ENCODE measurements around the gene MGMT.

Gene MGMT

GRCh38 chr10:129546106-129546505 lies 79.1 kb downstream of the MGMT start:
- DNase-seq: no peak

DNA sequence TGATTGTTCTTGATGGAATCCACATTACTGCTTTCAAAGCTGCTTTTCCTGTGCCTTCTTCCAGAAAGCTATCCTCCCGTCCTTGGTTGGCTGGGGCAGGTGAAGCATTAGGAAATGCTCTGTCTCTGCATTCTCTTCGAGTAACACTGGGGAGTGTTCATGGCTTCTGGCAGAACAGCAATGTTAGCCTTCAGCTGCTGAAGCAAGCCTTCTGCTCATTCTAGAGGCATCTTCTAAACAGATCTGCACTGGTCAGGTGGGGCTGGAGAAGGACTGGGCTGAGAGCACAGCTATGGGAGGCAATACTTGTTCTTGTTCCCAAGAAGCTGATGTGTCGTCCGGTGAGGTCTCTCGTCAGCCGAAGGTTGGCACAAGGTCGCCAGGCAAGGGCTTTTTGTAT lies 80.6 kb downstream of the MGMT start:
- DNase-seq: no peak

DNA sequence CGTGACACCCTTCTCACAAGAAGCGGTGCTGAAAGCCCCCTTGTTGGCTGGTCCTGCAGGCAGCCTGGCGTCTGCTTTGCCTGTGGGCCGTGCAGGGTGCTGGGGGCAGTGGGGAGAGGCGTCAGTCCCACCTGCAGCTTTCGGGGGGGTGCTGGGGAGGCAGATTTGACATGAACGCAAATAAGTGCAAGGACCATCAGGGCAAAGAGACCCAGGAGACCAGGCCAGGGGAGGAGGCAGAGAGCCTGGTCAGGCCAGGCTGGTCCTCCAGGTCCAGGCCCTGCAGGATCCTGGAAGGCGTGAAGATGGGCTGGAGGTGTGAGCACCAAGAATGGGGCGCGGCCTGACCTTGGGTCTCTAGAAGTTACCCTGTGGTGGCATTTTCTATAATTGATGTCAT lies 81.6 kb downstream of the MGMT start:
- no peak for DNase-seq

DNA sequence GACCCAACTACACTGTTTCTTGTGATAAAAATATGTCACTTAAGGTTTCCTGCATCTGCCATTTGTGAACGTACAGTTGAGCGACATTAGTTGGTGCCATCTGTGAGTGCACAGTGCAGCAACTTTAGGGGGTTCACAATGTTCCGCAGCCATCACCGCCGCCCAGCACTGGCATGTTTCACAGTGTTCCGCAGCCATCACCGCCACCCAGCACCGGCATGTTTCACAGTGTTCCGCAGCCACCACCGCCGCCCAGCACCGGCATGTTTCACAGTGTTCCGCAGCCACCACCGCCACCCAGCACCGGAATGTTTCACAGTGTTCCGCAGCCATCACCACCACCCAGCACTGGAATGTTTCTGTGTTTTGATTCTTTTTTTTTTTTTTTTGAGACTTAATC lies 83.0 kb downstream of the MGMT start:
- no peak for DNase-seq

- DNase-seq: no peak
Measured at GRCh38 chr10:129550658-129551057, 83.6 kb downstream of the MGMT start.

GRCh38 chr10:129552119-129552518 lies 85.1 kb downstream of the MGMT start:
- no peak for DNase-seq

- no peak for DNase-seq
Measured at GRCh38 chr10:129553928-129554327, 86.9 kb downstream of the MGMT start.

DNA sequence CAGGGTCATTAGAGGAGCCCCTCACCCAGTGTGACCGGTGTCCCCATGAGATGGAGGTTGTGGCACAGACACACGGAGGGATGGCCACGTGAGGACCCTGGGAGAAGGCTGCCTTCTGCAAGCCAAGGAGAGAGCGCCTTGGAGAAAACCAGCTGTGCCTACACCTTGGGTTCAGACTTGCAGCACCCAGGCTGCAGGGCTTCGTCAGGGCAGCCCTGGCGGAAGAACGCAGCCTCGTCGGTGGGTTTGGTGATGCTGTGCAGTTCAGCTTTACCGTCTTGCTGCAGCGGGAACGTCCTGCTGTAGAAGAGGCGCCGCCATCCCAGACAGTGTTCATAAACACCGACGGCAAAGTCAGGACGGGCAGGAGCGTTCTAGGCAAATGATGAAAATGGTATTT lies 89.3 kb downstream of the MGMT start:
- no peak for DNase-seq

DNA sequence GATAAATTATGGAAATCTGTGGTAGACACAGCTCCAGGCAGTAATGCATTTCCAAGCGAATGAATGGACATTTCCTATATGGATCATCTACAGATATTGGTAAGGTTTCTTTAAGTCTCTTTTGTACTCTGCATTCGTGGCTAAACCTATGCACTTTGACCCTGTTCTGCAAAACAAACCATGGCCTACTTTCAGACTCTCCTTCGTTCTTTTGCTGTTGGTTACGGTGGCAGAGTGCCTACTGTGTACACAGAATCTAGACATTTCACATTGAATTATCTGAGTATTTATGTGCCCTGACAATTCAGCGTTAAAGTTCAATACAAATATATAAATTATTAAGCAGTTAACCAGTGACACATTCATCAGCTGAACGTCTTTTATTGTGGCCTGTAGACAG lies 93.3 kb downstream of the MGMT start:
- no peak for DNase-seq

- DNase-seq: no peak
Measured at GRCh38 chr10:129562487-129562886, 95.4 kb downstream of the MGMT start.

DNA sequence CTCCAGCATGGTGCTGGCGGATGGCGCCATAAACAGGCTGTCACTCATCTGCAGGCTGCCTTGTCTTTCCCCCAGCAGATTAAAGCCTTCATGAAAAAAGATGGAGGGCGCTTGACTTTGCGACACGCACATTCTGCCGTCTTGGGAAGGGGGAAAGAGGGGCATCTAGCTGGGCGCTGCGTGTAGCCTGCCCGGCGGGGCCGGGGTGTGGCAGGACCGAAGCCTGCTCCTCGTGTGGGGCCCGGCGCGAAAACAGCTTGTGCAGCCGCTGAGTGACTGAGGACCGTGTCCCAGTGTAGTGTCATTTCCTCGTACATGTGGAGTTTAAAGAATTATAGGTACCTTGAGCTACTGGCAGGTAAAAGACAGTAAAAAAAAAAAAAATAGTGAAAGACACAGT lies 97.9 kb downstream of the MGMT start:
- DNase-seq: no peak

DNA sequence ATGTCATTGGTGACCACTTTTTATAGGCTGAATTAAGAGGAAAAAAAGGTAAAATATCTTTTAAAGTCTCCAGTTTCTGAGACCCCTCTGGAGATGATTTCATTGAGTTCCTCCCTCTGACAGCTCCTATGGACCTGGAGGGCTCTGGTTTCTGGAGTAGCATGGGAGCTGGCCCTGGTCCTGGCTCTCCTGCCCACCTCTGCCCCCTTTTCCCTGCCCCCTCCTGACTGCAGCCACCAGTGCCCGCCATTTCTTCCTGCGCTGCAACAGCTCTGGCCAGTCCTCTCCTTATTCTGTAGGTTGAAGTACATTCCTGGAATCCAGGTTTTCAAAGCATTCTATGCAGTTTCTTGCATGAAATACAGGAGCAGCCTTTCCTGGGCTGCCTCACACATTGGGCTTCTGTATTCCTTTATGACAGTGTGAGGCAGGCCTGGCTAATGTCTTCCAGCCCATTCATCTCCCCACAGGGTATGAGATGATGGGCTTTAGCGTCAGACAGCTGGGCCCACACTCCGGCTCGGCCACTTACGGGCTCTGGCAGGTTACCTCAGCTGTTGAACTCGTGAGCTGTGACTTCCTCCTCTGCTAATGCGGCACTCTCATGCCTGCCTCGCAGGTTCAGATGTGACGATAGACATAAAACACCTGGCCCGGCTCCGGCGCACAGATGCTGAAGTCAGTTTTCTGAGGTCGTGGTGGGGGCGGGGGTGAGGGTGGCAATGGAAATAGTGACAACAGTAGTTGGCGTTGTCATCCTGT lies 101.7 kb downstream of the MGMT start:
- DNase-seq: no peak

DNA sequence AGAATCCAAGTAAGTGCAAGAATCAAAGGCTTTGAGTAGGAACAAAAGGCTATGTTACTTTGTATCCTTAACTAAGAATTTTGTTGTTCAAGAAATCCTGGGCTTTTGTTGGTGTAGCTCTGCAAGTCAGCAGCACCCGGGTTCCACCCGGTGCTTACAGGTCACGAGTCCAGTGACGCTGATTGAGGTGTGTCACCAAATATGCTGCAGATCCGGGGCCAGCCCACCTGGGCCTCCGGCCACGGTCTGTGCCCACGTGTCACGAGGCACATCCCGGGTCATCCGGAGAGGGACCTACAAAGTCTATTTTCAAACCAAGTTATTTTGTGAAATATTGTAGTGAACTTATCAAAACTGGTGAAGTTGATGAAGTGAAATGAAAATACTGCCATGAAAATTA lies 103.1 kb downstream of the MGMT start:
- DNase-seq: no peak

GRCh38 chr10:129579228-129579627 lies 112.2 kb downstream of the MGMT start:
- no peak for DNase-seq

- DNase-seq: no peak
Measured at GRCh38 chr10:129580010-129580409, 113.0 kb downstream of the MGMT start.

- no peak for DNase-seq
Measured at GRCh38 chr10:129580901-129581300, 113.9 kb downstream of the MGMT start.

- DNase-seq: no peak
Measured at GRCh38 chr10:129581827-129582411, 114.9 kb downstream of the MGMT start.

DNA sequence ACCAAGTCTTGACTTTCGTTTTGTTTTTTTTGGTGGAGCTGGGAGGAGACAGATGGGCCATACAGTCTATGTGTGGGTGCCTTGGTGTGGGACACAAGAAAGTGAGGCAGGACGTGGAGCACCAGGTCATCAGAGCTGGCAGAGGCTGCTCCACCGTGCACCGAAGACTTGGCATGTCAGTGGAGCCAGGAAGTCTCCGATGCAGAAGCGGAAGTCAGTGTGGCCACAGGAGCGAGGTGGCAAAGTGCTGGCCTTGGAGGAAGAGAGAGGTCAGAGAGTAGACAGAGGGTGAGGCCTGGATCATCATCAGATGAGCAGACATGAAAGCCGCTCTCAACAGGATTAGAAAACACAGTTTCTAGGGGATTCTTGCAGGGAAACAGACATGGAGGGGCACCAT lies 116.8 kb downstream of the MGMT start:
- DNase-seq: no peak

- DNase-seq: no peak
Measured at GRCh38 chr10:129586898-129587443, 119.9 kb downstream of the MGMT start.

GRCh38 chr10:129589546-129589945 lies 122.5 kb downstream of the MGMT start:
- DNase-seq: no peak

GRCh38 chr10:129593953-129594352 lies 126.9 kb downstream of the MGMT start:
- DNase-seq: no peak

DNA sequence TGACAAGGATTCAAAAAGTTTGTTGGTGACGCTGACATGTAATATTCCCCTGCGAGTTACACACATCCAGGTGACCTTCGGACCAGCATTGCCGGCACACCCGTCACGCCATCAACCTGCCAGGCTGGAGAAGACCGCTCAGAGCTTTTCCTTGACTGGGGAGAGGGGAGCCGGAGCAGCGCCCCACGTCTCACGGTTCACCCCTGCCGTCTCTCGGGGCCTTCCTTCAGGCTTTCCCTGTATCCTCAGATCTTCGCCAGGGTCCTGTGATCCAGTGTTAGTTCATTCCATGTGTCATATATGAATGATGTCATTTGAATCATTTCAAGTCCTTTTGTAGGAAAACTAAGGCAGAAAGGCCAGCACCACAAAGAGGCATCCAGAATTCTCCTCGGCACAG lies 127.8 kb downstream of the MGMT start:
- no peak for DNase-seq

GRCh38 chr10:129598413-129598812 lies 131.4 kb downstream of the MGMT start:
- DNase-seq: no peak

DNA sequence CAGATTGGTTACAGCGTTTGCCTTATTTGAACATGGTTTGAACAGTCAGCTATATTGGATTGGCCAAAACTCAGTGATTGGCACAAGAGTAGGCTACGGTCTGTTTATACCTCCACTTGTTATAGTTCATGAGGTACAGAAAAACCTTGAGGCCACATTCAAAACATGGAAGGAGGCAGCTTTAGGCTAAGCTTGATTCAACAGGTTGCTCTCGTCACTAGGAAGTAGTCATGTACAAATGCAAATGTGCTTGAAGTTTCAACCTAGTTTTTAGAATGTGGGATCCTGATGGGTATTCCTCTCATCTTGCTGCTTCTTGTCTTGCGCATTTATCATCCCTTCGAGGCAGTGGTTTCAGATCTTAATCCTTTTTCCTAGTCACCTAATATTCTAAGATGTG lies 132.1 kb downstream of the MGMT start:
- DNase-seq: no peak

GRCh38 chr10:129601737-129602136 lies 134.7 kb downstream of the MGMT start:
- no peak for DNase-seq

Measured in NCI-H2081 (cell line).